GM12891 (cell line): ENCODE results near the gene C1QL4.

Source experiments
- PAX5 ChIP-seq: IDR thresholded peaks from 2 replicates; pipeline ENCODE4 v1.6.1; 2011; ENCODE audit warnings: low read length, moderate library complexity, mild to moderate bottlenecking; ENCODE audit not compliant: insufficient read depth, severe bottlenecking
- POLR2A ChIP-seq: IDR thresholded peaks from 2 replicates; pipeline ENCODE4 v1.6.1; 2011; ENCODE audit warnings: low read depth, low read length, control low read depth
- POLR2AphosphoS5 ChIP-seq: IDR thresholded peaks from 2 replicates; pipeline ENCODE4 v1.6.1; 2011; ENCODE audit warnings: low read depth, low read length, control low read depth
- POU2F2 ChIP-seq: IDR thresholded peaks from 2 replicates; pipeline ENCODE4 v1.6.1; 2011; ENCODE audit warnings: low read depth, mild to moderate bottlenecking, control low read depth, low read length, moderate library complexity
- SPI1 ChIP-seq: IDR thresholded peaks from 2 replicates; pipeline ENCODE4 v1.6.1; 2011; ENCODE audit warnings: low read depth, low read length, control low read depth
- TAF1 ChIP-seq: IDR thresholded peaks from 2 replicates; pipeline ENCODE4 v1.6.1; 2011; ENCODE audit warnings: low read depth, low read length, control low read depth

- TF ChIP-seq POLR2AphosphoS5, result no peak
- TF ChIP-seq POLR2A, result no peak
- TF ChIP-seq SPI1, result no peak
- no peak for TF ChIP-seq PAX5
- TF ChIP-seq TAF1, result no peak
- no peak for TF ChIP-seq POU2F2
These were observed 47.9 kb downstream of the C1QL4 start for GRCh38 chr12:49288922-49289555.
